Posterior cingulate gyrus (tissue), 11 donors: ENCODE measurements around the gene UQCRHL.
A peak's percentile ranks its signal among the peaks of the same experiment; 100 is the strongest.

ENCODE experiments used
- DNase-seq, 10 donors: peaks; one replicate each; pipeline versions ENCODE4 v3.0.0 to v3.0.0-alpha.2; 2020 to 2021; ENCODE audit warnings: mixed read lengths in 3 of 10
- intact Hi-C: fragments of 100-400 bp; cut with DNase I; formaldehyde crosslinking; loops from one replicate; pipeline ENCODE4 v1.15.1; 2023

The UQCRHL gene

DNA sequence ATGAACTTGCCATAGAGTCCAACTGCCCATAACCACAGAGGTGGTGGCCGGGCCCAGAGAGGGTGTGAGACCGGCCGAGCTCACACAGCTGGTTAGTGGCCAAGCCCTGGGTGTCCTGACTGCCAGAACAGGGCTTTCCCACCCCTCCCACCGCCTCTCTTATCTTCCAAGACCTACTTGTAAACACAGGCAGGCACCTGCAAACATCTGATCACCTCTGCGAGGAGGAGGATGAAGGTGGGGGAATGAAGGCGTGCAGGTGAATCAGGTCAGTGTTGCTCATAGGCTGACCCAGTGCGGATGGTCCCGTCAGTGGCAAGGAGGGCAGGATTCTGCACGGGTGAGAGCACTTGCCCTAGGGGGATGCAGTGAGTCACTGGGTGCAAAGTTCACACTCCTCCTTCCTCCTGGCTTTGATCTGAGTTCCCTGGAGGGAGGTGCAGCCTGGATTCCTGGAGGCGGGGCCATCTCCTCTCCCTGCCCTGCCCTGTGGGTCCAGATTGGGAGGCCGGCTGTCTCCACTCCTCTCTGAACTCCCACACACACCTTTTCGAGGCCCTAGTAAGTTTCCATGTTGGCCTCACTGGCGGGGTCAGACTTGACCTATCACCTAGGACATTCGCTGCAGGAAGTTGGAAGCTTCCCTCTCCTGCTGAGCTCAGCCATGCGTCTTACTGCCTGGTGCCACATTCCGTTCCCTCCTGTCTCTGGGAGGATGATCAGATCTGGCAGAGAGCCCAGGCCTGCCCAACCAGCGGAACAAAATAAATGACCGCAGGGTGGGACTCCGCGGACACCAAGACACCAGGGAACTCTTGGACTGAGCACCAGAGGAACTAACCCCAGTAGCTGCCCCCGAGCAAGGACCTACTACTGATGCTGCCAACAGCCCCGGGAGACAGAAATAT is 7.3 kb downstream of the UQCRHL start:
- no peak for DNase-seq
- intact Hi-C loops, result no loop called here

DNA sequence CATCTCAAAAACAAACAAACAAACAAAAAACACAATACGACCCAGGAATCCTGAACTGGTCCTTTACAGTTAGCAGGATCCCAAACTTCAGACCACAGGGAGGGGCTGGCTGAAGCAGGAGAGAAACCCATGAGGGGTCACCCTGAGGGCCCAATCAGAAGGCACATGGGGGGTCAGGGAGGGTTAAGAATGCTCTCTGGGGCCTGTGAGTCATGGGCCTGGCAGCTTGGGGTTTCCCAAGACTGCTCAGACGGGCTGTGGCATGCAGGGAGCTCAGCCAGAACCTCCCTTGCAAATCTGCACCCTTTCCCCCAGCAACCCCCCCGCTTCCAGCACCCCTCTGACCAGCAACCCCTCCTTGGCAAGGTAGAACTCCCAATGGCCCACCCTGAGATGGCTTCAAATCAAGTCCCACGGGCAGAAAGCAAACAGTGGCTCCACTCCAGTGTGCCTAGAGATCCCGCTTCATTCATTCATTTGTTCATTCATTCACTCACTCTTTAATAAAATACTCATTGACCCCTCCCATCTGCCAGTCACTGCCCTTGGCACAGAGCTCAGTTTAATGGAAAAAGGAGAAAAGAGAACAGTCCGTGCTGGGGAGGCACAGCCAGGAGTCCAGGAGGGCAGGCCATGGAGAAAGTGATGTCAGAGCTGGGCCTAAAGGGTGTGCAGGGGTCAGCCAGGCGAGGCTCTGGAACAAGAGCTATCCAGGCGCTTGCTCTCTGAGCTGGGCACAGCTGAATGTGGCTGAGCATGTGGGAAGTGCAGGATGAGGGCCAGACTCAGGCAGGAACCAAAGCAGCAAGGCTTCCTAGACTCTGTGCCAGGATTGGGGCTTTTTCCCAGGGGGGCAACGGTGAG is 8.2 kb downstream of the UQCRHL start:
- DNase-seq, result peak in 1 of 10 donors; percentile 30
- intact Hi-C loops, result no loop called here

DNA sequence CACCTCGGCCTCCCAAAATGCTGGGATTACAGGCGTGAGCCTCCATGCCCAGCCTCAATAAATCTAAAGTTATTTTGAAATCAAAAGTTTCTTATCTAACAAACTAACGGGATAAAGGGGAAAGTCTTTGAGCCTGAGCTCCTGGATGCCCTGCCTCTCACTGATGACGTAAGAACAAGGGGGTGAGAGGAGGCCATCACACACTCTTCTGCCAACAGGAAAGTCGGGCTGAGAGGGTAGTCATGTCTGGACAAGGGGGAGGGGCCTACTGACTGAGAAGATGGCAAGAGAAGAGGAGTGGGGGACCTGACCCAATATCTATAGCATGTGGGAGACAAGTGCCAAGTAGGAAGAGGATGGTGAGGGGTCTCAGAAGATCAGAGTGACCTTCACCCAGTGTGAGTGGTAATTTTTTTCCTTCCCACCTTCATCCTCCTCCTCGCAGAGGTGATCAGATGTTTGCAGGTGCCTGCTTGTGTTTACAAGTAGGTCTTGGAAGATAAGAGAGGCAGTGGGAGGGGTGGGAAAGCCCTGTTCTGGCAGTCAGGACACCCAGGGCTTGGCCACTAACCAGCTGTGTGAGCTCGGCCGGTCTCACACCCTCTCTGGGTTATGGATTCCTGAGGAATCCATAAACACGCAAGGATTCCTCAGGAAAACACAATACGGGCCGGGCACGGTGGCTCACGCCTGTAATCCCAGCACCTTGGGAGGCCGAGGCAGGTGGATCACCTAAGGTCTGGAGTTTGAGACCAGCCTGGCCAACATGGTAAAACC is 9.6 kb downstream of the UQCRHL start:
- DNase-seq, result no peak
- intact Hi-C loops, result no loop called here

DNA sequence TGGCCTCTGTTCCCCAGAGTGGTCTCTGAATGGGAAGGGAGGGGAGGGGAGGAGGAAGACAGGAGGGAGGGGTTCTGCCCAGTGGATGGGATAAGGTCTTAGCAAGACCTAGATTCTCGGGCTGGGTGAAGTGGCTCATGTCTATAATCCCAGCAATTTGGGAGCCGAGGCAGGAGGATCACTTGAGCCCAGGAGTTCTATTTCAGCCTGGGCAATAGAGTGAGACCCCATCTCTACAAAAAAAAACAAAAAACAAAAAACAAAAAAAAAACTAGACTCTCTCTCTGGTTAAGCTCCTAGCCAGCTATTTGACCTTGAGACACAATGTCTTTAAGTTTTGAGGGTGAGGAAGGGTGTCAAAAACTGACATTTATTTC is 11.4 kb downstream of the UQCRHL start:
- intact Hi-C loops, result no loop called here
- no peak for DNase-seq

DNA sequence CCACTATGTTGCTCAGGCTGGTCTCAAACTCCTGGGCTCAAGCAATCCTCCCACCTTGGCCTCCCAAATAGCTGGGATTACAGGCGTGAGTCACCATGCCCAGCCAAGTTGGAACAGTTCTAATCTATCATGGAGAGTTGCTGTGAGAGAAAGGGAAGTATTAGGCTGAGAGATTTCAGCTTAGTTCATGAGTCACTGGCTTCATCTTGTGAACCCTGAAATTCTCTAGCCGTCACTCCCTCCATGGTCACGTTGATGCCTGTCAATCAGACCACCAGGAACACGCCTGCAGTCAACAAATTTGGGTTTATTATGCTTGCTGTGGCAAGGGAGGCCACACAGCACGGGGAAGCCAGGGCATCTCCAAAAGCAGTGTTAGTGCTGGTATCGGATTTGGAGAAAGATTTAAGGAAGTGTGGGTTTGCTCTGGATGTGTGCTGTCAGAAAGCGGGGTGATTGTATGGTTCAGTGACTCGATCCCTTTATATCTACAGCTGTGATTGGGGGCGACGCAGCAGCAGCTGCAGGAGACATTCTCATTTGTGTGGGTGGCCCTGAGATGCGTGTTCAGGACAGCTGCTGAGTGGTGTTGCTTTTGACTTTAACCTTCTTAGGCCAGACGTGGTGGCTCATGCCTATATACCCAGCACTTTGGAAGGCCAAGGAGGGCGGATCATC is 18.7 kb downstream of the UQCRHL start:
- DNase-seq, result no peak

DNA sequence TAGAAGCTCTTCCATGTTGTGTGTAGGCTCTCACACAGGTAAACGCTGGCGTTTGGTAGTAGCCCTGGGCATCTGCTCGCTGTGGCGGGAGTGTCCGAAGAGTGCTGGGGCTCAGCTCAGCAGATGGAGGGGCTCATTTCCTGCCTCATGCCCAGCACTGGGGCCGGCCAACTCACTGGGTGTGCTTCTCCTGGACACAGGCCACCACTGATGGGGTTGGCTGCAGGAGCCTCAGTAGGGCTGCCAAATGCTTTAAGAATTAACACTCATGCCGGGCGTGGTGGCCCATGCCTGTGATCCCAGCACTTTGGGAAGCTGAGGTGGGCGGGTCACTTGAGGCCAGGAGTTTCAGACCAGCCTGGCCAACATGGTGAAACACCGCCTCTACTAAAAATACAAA is 20.9 kb downstream of the UQCRHL start:
- intact Hi-C loops, result no loop called here
- DNase-seq, result no peak

More for the DNA sequence above, 18.7 kb downstream of the UQCRHL start:
- intact Hi-C loops, result no loop called here

DNA sequence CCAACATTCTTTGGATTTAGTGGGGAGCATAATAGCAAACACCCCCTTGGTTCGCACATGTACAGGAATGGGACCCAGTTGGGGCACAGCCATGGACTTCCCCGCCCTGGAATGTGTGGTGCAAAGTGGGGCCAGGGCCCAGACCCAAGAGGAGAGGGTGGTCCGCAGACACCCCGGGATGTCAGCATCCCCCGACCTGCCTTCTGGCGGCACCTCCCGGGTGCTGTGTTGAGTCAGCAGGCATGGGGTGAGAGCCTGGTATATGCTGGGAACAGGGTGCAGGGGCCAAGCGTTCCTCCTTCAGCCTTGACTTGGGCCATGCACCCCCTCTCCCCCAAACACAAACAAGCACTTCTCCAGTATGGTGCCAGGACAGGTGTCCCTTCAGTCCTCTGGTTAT is 21.8 kb downstream of the UQCRHL start:
- intact Hi-C loops, result no loop called here

DNA sequence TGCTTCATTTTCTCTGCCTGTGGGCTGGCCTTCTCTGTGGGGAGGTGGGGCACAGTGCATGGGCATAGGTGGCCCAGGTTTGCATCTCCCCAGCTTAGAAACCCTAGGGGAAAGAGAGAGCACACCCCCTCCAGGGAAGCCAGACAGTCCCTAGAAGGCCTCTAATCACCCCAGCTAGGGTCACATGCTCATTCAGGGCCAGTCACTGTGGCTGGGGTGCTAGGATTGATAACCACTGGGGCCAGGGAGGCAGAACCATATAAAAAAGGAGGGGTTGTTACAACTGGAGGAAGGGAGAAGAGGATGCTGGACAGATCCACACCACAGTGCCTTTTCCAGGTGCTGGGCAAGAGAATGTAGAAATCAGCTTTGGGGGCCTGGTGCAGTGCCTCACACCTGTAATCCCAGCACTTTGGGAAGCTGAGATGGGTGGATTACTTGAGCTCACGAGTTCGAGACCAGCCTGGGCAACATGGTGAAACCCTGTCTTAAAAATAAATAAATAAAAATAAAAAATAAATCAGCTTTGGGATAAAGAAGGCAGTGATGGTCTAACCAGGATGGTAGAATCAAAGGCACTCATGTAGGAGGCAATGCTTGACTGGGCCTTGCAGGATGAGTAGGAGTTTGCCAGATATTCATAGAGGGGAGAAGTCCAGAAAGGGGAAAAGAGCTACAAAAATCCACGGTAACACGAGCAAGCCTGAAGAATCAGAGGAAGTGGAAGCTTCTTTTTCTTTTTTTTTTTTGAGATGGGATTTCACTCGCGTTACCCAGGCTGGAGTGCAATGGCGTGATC is 29.3 kb downstream of the UQCRHL start:
- intact Hi-C loops, result no loop called here
- no peak for DNase-seq

More for the DNA sequence above, 21.8 kb downstream of the UQCRHL start:
- no peak for DNase-seq

DNA sequence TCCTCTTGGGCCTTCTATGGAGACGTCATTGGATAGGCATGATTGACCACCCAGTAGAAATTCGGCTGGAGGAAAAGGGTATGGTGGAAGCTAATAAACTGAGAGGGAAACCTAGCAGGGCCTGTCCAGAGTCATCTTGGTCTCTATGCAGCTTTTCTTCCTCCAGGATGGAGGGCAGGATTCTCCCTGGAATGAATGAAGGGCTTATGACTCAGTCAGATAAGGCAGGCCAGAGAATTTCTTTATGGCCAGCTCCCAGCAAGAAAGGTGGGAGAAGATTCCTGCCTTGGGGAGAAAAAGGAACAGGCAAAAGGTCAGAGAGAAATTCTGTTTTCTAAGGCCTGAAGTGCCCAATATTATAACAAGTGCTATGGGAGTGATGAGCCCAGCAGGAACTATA is 31.7 kb downstream of the UQCRHL start:
- no peak for DNase-seq
- intact Hi-C loops, result no loop called here

DNA sequence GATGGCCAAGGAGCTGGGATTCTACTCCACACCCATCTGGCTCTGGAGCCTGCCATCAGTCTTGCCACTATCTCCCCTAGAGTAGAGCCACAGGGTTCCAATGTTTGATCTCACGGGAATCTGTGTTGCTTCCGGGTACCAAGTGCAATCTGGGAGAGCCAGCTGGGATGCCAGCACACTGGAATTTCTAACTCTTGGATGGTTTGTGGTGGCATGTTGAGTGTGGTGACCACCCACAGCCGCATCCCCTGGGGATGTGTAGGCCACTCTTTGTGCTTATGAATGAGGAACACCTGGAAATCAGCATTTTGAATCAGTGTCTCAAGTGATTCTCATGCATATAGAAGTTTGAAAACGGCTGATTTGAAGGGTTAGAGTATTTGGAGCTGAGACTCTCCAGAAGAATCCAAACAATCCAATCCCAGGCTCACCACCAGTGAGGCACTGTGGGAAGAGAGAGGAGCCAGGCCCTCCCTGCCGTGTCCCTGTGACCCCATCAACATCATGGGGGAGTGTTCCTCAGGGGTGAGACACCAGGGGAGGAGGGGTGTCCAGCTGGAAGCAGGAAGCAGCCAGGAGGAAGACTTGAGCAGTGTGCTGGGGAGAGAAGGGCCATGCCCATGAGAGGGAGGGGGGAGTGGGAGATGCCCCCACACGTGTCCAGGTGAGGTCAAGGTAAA is 35.5 kb downstream of the UQCRHL start:
- intact Hi-C loops, result no loop called here
- DNase-seq, result no peak

DNA sequence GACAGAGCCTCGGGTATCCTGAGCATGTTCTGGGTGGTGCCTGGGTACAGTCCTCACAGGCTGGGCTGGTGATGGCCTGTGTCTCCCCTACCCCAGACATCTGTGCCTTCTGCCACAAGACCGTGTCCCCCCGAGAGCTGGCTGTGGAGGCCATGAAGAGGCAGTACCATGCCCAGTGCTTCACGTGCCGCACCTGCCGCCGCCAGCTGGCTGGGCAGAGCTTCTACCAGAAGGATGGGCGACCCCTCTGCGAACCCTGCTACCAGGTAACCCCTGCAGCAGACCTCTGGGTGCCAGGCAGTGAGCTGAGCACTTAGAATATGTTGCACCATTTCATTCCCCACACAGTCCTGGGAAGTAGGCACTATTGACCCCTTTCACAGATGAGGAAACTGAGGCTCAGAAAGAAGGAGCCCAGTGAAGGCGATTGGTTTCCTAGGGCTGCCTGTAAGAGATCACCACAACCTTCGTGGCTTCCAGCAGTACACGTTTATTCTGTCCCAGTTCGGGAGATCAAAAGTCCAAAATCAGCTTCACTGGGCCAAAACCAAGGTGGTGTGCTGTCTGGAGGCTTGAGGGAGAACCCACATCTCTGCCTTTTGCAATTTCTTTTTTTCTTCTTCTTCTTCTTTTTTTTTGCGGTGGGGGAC is 37.0 kb downstream of the UQCRHL start:
- DNase-seq, result peak in 1 of 10 donors; percentile 80
- intact Hi-C loops, result no loop called here

DNA sequence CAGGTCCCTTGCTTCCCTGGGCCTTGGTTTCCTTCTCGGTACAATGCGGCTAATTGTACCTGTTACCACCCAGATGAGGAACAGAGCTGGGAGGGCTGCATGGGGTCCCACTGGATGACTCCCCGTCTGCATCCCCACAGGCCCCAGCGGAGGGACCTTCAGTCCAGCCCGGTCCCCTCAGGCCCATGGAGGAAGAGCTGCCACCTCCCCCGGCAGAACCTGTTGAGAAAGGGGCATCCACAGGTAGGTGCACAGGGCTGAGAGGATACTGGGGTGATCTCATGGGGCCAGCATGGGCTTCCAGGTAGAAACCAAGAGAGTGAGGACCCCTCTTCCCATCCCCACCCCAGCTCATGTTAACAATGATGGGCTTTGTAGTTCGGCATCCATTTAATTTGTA is 39.1 kb downstream of the UQCRHL start:
- intact Hi-C loops, result no loop called here
- DNase-seq, result no peak

DNA sequence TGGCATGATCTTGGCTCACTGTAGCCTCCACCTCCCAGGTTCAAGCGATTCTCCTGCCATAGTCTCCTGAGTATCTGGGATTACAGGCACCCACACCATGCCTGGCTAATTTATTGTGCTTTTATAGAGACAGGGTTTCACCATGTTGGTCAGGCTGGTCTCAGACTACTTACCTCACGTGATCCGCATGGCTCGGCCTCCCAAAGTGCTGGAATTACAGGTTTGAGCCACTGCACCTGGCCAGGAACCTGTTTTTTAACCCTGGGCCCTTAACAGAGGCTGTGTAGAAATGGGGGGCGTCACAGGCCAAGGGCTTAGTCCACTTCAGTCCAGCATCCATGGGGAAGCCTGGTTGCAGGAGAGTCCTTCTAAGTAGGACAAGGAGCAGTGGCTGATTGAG is 39.5 kb downstream of the UQCRHL start:
- DNase-seq, result no peak
- intact Hi-C loops, result no loop called here

DNA sequence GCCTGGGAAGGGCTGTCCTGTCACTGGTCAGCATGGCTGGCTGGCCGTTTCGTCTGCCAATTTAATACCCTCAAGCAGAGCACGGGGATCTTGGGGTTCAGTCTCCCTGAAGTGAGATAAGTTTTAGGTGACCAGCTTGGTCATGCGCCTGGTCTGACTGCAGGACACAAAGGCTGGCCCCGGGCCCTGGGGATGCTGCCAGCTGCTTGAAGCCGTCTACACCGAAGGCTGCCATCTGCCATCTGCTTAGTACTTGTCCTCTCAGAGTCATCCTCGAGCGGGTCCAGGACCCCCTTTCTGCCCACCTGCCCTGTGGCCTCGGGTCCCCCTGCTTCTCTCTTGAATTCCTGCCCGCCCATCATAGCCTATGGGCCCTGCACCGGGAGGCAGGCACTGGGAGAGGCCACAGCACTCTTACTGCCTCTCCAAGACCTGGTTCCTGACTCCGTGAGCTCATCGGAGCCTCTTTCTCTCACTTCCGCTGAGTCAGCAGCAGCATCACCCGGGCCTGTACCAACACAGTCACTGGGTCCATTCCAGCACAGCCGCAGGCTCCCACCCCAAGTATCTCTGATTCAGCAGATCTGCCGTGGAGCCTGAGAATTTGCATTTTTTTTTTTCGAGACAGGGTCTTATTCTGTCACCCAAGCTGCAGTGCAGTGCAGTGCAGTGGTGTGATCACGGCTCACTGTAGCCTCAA is 41.8 kb downstream of the UQCRHL start:
- intact Hi-C loops, result no loop called here
- no peak for DNase-seq

DNA sequence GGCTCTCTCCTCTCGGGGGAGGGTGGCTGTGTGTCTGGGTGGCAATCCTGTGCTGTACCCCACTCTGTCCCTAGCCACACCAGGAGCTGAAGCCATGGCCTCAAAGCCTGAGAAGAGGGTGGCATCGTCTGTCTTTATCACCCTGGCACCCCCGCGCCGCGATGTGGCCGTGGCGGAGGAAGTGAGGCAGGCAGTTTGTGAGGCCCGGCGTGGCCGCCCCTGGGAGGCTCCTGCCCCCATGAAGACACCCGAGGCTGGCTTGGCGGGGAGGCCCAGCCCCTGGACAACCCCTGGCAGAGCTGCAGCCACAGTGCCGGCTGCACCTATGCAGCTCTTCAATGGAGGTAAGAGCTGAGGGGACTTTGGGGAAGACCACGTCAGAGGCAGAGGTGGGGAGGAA is 42.6 kb downstream of the UQCRHL start:
- no peak for DNase-seq
- intact Hi-C loops, result no loop called here

DNA sequence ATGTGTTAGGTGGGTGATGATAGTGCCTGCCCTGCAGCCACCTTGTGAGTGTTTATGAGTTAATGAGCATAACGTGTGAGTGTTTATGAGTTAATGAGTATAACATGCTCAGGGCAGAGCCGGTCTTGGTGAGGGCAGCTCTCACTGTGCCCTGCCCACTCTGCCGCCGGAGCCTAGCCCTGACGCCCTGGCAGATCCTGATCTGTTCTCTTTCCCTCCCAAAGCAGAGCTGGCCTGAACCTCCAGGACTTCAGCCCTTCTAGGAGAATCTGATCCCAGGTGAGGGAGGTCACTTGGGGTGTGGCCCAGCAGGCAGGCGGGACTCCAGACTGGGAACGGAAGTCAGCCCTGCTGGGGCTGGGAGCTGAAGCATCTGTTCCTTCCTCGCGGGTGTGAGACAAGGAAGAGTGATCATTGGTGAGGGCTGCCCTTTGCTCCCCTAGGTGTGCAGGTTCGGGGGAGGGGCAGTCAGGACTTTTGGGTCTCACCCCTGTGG is 43.1 kb downstream of the UQCRHL start:
- intact Hi-C loops, result no loop called here
- no peak for DNase-seq

DNA sequence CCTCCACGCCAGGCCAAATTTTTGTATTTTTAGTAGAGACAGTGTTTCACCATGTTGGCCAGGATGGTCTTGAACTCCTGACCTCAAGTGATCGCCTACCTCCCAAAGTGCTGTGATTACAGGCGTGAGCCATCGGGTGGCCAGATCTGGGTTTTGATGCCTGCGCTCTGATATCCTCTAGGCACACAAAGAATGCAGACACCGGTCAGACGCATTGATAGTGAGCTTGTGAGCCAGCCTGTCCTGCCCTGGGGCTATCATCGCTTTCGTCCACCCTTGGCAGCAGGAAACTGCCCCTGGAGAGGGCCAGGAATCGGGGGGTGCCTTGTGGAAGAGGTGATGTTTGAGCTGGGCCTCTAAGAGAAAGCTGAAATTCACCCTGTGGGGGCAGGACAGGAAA is 44.9 kb downstream of the UQCRHL start:
- intact Hi-C loops, result no loop called here

More for the DNA sequence above, 44.9 kb downstream of the UQCRHL start:
- no peak for DNase-seq
